ENCODE data around the gene ETFA.

Gene ETFA

DNA sequence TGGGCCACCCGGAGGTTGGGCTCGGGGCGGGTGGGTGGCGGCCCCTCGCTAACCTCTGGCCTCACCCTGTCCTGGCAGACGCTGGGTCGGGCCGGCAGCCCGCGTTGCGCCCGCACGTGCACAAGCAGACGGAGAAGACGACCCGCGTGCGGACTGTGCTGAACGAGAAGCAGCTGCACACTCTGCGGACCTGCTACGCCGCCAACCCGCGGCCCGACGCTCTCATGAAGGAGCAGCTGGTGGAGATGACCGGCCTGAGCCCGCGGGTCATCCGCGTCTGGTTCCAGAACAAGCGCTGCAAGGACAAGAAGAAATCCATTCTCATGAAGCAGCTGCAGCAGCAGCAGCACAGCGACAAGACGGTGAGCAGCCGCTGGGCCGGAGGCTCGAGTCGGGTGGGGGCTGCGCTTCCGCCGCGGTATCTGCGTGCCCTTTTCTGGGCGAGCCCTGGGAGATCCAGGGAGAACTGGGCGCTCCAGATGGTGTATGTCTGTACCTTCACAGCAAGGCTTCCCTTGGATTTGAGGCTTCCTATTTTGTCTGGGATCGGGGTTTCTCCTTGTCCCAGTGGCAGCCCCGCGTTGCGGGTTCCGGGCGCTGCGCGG, 29.0 kb upstream of the ETFA start:
- no peak for DNase-seq (ENCODE audit: low read depth)

DNA sequence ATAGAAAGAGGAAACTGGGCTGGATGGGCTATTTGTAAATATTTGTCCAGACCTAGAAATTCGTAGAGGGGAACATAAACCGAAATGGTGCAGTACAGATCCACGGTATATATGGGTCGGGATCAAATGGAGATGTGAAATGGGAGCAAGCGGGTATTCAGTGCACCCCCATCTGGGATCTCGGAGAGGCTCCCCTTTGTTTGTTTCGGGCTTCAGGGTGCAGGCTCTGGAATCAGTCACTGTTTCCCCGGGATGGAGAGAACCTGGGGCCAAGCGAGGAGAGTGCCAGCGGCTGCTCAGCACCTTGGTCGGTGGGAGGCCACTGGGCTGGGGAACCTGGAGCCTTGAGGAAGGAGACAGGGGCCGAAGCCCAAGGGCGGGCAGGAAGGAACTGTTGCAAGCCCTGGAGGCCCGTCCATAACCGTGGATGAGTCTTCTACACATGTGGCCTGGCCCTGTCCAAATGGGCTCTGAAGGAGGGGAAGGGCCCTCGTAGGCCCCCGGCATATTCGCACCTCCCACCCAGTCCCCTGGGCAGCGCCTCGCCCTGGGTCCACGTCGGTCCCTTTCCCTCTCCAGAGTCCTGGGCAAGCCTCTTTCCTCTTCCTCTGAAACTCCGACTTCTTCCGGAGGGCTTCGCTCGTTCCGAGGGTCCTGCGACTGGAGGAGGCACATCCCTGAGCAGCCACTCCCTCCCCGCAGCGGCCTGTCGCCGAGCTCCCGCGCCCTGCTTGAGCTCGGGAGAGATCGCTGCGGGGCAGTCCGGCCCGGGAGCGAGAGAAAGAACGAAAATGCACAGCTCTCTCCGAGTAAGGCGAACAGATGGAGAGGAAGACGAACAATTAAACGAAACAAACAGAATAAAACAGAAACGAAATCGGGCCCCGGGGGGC, 28.3 kb upstream of the ETFA start:
- no peak for DNase-seq (ENCODE audit: low read depth)

DNA sequence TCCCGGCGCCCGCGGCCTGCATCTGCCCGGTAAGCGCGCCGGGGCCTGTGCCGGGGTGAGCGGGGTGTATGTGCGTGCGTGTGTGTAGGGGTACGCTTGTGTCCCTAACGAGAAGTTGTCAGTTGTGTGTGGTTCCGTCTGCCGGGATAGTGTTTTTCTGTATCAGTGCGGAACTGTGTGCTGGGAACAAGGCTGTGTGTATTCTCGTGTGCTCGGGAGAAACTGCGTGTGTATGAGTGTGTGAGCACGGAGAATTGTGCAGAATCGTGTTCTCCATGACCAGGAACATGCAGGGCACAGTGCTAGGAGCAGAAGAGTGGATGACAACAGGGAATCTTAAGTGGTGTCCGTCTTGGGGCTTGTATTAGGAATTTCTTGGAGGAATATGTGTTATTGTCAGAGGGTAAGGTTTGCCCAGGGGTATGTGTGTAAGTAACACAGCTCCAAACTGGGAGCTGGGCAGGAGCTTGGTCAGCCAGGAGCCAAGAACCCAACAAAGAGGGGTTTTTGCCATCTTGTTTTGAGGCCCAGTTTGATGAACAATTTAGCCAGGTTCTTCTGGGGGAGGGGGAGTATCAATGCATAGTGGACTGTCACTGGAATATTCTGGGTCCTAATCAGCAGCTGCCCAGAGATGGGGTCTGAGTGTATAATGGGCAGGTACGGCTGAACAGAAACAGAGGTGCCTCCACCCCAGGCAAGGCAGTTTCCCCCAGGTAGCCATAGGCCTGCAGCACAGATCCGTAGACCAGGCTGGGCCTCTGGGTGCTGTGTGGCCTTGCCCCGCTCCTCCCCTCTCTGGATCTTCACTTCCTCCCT, 27.4 kb upstream of the ETFA start:
- no peak for DNase-seq (ENCODE audit: low read depth)

DNA sequence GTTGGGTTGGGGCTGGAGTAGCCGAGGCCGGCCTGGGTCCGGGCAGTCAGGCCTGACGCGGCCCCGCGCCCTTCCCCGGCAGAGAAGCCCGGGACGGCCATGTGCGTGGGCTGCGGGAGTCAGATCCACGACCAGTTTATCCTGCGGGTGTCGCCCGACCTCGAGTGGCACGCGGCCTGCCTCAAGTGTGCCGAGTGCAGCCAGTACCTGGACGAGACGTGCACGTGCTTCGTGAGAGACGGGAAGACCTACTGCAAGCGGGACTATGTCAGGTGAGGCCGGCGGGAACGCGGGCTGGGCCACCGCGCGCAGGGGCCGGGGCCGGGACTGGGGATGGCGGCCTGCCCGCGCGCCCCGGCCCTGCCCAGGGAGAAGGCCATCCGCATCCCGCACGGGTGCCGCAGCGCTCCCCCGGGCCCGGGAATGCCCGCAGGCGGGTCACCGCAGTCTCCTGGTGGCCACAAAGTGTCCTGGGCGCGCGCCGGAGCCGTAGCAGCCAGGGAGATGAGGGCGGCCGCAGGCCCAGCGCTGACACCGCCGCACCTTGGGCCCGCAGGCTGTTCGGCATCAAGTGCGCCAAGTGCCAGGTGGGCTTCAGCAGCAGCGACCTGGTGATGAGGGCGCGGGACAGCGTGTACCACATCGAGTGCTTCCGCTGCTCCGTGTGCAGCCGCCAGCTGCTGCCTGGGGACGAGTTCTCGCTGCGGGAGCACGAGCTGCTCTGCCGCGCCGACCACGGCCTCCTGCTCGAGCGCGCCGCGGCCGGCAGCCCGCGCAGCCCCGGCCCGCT, 26.6 kb upstream of the ETFA start:
- no peak for DNase-seq (ENCODE audit: low read depth)

DNA sequence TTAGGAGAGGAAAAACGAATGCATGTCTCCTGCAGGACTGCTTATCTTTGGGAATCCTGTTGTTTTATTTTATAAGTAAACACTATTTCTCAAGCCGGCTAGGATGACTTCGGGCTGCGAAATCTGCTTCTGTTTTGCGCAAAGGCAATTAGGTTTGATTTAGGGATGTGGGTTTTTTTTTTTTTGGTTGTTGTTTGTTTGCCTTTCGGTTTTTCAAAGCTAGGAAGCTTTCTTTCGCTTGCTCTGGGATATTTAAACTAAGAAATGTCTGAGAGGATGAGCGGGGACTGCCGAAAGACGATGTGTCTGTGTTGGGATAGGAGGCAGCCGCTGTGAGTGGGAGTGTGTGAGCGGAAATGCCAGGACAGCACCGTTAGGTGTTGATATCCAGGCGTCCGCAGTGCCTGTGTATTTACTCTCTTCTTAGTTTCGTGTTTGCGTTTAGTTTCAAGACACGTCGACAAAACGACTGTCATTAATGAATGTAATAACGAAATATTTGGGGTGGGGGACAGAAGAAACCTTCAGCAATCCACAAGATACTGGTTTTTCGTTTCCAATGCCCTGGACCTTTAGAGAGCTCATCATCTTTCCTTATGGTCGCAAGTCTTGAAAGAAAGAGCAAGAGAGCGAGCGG, 25.9 kb upstream of the ETFA start:
- no peak for DNase-seq (ENCODE audit: low read depth)

DNA sequence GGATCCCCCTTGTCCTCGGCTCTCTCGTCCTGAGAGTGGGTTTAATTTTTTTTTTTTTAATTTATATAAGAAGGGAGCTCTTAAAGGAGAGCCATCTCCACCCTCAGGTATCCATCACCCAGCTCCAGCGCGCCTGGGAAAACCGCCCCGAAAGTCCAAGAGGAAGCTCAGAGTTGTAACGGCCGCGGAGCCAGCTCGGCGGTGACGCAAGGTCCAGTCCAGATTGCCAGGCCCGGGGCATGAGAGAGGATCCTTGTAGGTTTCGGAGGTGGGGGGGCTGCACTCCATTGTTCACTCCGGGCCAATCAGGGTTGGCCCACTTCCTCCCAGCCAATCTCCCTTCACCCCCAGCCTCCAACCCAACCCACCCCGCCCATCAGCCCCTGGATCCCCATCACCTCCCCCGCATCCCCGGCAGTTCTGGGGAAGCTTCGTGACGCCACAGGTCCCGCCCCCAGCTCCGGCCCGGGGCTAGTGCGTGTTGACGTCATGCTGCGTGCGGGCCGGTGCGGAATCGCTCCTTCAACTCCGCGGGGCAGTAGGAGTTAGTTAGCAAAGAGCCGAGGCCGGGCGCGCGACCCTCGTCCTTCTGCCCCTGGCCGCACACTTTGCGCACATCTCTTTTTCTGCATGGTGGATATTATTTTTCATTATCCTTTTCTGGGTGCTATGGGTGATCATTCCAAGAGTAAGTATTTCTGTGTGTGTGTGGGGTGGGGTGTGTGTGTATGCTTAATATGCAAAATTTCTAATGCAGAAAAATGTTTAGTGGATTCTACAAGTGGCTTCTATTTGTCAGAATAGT, 25.2 kb upstream of the ETFA start, which contains the start of gene ISL2:
ISL2 (plus strand) TSS at position 520 of the 805 bp plus-strand sequence; CDS start at position 631, 111 bp downstream.
- no peak for DNase-seq (ENCODE audit: low read depth)

DNA sequence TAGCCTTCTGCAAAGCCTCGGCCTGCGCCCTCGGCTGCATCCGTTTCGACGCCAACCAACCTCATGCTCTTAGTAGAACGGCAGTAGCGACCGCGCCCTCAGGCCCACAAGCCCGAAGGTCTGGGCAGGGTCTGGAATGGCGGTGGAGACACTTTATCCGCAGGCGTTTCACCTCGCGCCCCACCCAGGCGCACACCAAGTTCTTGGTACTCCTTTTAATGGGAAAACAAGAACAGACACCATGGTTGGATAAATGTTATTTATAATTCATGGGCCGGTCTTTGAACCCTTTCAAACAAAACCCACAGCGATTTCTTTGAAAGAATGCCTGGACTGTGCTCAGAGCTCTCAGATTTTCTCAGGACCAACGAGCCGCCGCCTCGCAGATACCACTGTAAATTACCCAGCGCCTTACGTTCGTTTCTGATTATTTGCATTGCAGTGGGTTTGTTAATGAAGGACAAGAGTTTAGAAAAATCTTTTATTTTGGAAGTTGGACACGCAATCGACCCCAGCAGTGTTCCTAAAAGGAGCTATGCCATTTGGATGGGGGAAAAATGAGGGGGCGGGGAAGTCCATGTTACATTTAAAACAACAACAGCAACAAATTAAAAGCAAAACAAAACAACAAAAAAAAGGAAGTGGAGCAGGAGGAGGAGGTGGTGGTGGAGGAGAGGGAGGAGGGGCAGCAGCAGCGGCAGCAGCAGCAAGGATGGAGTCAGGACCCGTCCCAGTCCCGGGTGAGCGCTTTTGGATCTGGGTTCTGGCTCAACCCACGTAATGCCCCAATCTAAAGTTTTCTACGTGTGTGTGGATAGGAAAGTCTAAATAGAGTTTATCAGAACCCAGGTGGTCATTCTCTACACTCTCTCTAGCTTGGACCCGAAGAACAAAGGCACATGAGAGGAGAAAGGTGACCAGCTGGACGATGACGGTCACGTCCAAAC, 24.3 kb upstream of the ETFA start:
- no peak for DNase-seq (ENCODE audit: low read depth)

DNA sequence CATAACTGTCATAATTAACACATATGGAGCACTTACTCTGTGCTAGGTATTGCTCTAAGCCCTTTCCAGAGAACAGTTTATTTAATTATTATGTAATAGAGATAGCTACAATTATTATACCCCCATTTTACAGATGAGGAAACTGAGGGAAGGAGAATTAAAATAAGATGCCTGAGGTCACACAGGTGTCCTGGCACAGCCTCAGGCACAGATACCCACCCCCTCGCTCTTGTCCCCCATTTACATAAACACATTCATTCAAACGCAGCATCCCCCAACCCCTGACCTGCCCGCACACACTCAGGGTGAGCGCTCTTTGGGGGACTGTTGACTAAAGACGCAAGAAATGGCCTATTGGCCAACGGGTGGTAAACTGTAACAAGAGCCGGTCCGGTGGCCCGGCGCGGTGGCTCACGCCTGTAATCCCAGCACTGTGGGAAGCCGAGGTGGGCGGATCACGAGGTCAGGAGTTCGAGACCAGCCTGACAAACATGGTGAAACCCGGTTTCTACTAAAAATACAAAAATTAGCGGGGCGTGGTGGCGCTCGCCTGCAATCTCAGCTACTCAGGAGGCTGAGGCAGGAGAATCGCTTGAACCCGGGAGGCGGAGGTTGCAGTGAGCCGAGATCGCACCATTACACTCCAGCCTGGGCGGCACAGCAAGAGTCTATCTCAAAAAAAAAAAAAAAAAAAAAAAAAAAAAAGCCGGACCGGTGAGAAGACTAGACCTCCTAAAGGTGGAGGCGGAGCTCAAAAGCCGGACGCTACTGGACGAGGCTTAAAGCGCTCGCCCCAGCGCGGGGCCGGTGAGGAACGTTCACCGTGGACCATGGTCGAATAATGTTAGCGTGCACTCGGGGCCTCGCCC, 23.4 kb upstream of the ETFA start:
- no peak for DNase-seq (ENCODE audit: low read depth)

DNA sequence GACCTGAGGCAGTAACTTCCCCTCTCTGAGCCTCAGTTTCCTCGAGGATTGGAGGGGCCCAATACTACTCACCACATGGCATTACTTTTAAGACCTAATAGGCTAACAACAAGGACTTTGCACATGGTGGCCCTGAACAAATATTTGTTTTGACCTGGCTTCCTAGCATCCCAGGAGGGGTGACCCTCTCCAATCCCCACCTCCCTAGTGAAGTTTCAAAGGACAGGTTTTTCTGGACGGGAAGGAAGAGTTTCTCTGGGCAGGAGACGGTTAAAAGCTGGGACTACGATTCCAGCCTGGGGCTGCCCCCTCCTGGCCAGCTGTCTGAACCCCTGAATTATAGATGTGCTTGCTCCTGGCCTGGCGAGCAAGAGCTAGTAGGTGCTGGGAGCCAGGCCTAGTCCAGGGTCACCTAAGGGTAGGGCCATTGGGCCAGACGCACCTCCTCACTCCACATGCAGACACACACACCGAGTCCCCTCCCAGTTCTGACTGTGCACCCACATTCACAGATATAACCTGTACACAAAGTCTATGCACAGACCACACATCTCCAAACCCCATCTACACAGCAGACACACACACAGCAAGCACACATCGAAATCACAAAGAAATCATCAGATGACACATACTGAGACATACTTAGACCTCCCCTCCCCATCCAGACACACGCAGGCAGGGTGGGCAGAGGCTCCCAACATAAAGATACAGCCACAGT, 22.6 kb upstream of the ETFA start:
- no peak for DNase-seq (ENCODE audit: low read depth)

DNA sequence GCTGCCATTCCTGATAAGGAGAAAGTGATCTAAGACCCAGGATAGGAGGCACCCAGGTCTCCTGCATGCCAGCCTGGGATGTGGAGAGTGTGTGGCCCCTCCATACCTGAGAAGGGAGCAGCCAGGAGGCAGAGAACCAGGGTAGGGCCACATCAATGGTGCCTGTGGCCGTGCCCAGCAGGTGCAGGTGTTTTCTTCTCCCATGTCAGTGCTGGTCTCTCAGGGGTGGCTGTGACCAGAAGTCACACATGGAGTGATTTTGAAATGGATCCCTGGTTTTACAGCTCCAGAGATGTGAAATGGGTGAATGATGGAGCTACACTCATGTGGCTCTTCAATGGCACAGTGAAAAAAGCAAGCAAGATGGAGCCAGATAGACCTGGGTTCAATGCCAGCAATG, 22.0 kb upstream of the ETFA start:
- no peak for DNase-seq (ENCODE audit: low read depth)

DNA sequence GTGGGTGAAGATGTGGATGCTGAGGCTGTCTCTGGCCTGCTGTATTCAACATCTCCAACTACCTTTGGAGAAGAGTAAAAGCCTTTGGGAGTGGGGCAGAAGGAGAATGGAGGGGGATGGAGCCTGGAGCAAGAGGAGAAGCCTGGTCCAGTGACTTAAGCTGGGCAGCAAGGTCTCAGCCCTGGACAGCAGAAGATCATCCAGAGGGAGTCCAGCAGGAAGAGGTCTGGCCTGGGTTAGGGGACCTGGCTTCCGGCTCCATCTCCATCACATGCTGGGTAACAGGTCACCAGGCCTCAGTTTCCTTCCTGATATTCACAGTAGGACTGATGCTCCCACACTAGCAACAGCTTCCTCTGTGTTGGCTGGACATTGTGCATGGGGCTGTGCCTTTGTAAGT, 21.5 kb upstream of the ETFA start:
- no peak for DNase-seq (ENCODE audit: low read depth)

DNA sequence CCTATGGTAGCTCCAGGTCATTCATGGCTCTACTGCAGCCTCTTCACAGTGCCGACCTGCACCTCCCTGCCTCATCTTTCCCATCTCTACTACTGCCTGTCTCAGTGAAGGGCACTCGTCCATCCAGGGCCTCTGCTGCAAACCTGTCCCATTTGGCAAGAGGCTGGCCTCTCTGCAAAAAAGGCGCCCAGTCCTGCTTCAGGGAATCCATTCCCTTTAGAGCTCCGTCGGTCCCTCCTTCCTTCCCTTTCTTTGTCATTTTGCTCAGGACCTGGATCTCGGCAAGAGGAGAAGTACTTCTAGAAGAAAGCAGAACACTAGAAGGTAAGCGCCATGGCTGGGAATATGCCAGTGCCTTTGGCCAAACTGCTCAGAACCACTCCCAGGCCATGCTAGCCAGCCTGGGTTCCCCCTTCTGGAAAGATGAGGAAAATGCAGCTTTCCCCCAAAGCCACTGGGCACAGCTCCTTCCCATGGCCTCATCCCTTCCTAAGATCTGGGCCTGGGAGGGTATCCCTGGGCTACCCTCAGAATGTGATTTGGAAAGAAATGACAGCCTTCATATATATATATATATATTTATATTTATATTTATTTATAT, 18.9 kb upstream of the ETFA start:
- DNase-seq (ENCODE audit: low read depth): no peak

DNA sequence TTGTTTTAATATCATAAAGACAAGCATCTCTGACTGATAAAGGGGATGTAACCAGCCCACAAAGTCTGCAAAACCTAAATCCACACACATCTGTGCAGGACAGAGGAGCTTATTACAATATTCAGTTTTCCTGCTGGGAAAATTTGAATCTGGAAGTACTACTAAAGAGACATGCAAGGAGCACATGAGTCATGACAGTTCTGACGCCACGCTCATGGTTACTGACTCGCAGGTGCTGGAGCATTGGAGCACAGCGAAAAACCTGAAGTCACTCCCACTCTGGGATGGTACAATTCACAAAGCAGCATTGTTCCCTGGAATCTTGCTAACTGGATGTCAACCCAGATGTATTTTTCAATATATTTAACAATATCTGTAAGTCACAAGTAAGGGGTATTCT, 17.7 kb upstream of the ETFA start:
- no peak for DNase-seq (ENCODE audit: low read depth)

DNA sequence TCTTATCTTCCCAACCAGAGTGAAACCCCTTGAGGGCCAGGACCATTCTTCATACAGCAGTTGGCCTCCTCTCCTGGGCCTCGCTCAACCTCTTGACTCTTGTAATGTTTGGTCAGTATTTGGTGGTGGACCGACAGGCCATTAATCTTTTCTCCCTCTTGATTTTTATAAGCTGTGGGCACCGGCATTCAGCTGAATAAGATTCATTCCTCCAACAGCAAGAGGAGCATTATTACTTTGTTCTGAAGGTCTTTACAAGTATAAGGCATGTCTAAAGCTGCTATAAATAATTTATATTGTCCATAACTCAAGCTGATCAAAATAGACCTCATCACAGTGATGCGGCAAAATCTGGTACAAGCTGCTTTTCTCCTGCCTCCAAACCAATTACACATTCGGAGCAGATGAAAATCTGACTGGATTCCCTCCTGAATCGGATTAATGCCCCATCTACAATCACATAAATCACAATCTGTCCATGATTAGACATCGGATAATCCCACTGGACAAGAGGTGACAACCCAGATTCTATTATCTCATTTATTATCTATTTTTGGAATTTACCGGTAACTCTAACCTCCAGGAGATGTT, 16.9 kb upstream of the ETFA start:
- no peak for DNase-seq (ENCODE audit: low read depth)

DNA sequence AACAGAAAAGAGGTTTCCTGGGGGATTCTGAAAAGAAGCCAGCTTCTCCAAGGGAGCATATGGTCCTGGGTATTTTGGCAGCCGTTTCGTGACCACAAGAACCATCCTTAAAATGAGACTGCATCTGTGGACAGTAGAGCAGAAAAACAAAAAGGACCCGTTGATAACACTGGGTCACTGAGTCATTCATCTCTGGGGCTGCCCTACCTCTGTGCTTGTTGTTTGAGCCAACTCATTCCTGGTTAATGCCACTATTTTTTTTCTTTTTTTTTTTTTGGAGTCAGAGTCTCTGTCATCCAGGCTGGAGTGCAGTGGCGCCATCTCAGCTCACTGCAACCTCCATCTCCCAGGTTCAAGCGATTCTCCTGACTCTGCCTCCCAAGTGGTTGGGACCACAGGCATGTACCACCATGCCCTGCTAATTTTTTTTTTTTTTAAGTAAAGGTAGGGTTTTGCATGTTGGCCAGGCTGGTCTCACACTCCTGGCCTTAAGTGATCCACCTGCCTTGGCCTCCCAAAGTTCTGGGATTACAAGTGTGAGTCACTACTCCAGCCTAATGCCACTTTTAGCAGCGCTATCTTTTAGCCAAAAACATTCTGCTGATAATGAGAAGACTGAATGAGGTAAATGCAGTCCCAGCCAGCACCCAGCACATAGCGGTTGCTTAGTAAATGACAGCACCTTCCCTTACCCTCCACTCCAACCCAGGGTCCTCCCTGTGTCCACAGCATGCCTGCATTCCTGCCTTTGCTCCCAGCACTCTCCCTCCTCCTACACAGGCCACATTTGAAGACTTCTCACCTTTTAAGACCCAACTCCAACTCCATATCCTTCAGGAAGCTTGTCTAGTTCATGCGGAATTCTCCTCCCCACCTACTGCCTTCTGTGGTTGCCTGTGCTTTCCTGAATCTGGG, 16.2 kb upstream of the ETFA start:
- no peak for DNase-seq (ENCODE audit: low read depth)

DNA sequence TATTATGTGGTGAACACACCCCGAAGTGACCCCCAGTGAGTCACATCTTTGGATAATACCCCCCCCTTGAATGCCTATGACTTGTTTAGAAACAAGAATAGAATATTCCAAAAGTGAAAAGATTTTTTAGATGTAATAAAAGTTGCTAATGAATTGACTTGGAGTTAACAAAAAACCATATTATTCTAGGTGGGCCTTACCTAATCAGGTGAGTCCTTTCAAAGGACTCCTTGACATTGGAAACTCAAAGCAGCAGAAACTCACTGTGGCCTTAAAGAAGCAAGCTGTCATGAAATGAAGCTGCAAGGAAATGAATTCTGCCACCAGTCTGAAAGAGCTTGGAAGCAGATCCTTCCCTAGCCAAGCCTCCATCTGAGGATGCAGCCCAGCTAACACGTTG, 14.4 kb upstream of the ETFA start:
- no peak for DNase-seq (ENCODE audit: low read depth)

All from T follicular helper cell (primary cell).